ENCODE data around the gene SNRNP27.

- TF ChIP-seq POLR2A (IDR thresholded peaks at IDR 0.05; ENCODE audit: control extremely low read depth in 1 of 2, low read depth in 2 of 2, low read length in 2 of 2) (no peak), JUN (IDR thresholded peaks at IDR 0.05; ENCODE audit: low read depth, low read length) (no peak), CREB1 (IDR thresholded peaks at IDR 0.05) (no peak), HDAC2 (IDR thresholded peaks at IDR 0.05; ENCODE audit: borderline replicate concordance in 1 of 2, low read depth in 2 of 2, low read length in 2 of 2) (no peak), RBBP5 (IDR thresholded peaks at IDR 0.05; ENCODE audit: borderline replicate concordance, low read depth, low read length) (no peak), EZH2 (IDR thresholded peaks at IDR 0.05; ENCODE audit: low read depth, low read length, severe bottlenecking) (no peak)
- TF ChIP-seq, protein P1, sequence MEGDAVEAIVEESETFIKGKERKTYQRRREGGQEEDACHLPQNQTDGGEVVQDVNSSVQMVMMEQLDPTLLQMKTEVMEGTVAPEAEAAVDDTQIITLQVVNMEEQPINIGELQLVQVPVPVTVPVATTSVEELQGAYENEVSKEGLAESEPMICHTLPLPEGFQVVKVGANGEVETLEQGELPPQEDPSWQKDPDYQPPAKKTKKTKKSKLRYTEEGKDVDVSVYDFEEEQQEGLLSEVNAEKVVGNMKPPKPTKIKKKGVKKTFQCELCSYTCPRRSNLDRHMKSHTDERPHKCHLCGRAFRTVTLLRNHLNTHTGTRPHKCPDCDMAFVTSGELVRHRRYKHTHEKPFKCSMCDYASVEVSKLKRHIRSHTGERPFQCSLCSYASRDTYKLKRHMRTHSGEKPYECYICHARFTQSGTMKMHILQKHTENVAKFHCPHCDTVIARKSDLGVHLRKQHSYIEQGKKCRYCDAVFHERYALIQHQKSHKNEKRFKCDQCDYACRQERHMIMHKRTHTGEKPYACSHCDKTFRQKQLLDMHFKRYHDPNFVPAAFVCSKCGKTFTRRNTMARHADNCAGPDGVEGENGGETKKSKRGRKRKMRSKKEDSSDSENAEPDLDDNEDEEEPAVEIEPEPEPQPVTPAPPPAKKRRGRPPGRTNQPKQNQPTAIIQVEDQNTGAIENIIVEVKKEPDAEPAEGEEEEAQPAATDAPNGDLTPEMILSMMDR (IDR thresholded peaks at IDR 0.05; ENCODE audit: control extremely low read depth in 1 of 3, insufficient read depth in 1 of 3, low read depth in 1 of 3, low read length in 3 of 3), result no peak
These were observed 46.0 kb downstream of the SNRNP27 start for GRCh38 chr2:69939722-69940121.

Data from H1 (cell line).